Measurements from ENCODE around the gene SLC35B1.

Gene SLC35B1

DNA sequence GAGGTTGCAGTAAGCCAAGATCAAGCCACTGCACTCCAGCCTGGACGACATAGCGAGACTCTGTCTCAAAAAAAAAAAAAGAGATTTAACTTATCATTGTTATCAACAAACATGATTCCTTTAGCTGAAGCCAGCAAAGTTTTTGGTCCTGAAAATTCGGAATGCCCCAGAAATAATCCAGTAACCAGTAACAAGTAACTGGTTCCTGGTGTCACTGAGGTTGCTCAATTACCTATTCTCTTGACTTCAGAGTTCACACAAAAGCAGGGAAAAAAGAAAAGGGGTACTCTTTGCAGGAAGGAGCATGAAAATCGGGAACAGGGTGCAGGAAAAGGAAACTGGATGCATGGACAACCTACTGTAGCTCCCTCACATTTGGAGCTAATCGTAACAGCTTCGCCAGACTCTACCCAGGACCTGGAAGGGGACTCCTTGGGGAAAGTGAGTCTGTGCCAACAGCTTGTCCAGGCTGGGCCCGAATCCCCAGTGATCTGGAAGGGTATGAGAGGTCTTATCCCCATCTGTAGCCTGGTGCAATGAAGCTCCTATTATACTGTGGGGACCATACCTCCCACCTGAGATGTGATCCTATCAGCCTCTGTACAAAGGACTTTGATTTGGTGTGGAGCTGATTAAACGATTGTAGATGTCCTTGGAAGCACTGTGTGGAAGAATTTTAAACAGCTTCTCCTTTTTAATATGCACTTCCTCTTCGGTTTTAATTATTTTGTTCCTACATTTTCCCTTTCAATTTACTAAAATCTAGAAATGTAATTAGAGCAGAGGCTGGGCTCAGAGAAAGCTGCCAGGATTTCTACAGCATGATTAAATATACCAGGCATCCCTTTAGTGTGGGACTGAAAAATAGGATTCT is 26.4 kb downstream of the SLC35B1 start:
- H3K36me3 ChIP-seq (ENCODE audit: control insufficient read depth, insufficient read depth, low read length), result no peaks in the 10 kb centered on the region
- no peaks in the 10 kb centered on the region for H3K27me3 ChIP-seq (ENCODE audit: control insufficient read depth, insufficient read depth, low read length)
- peak overlapping the region; percentile 59 for H2AFZ ChIP-seq
- H3K4me3 ChIP-seq (ENCODE audit: low read depth, low read length), result no peak overlapping the region
- H3K4me1 ChIP-seq, result peaks cover 5% of the 10 kb centered on the region
- H3K27ac ChIP-seq, result no peak overlapping the region
- H3K4me2 ChIP-seq (ENCODE audit: low read length), result no peak overlapping the region
- TF ChIP-seq, protein P1, sequence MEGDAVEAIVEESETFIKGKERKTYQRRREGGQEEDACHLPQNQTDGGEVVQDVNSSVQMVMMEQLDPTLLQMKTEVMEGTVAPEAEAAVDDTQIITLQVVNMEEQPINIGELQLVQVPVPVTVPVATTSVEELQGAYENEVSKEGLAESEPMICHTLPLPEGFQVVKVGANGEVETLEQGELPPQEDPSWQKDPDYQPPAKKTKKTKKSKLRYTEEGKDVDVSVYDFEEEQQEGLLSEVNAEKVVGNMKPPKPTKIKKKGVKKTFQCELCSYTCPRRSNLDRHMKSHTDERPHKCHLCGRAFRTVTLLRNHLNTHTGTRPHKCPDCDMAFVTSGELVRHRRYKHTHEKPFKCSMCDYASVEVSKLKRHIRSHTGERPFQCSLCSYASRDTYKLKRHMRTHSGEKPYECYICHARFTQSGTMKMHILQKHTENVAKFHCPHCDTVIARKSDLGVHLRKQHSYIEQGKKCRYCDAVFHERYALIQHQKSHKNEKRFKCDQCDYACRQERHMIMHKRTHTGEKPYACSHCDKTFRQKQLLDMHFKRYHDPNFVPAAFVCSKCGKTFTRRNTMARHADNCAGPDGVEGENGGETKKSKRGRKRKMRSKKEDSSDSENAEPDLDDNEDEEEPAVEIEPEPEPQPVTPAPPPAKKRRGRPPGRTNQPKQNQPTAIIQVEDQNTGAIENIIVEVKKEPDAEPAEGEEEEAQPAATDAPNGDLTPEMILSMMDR (IDR thresholded peaks at IDR 0.05), result no peak
- peaks cover 3% of the 10 kb centered on the region for H3K79me2 ChIP-seq
- no peaks in the 10 kb centered on the region for H3K9me3 ChIP-seq (ENCODE audit: control insufficient read depth, low read length)
- no peak overlapping the region for H3K9ac ChIP-seq

GRCh38 chr17:49680314-49680713 is 27.4 kb downstream of the SLC35B1 start:
- Histone ChIP-seq H3K4me1 (peaks cover 5% of the 10 kb centered on the region), H3K9ac (no peak overlapping the region), H3K4me2 (ENCODE audit: low read length) (no peak overlapping the region), H3K9me3 (ENCODE audit: control insufficient read depth, low read length) (no peaks in the 10 kb centered on the region), H3K4me3 (ENCODE audit: low read depth, low read length) (no peak overlapping the region), H3K27ac (no peak overlapping the region), H3K27me3 (ENCODE audit: control insufficient read depth, insufficient read depth, low read length) (no peaks in the 10 kb centered on the region), H3K79me2 (peaks cover 14% of the 10 kb centered on the region), H3K36me3 (ENCODE audit: control insufficient read depth, insufficient read depth, low read length) (no peaks in the 10 kb centered on the region), H2AFZ (no peak overlapping the region)
- TF ChIP-seq, protein P1 (IDR thresholded peaks at IDR 0.05), result no peak

- TF ChIP-seq, protein P1 (IDR thresholded peaks at IDR 0.05), result no peak
- H3K4me2 ChIP-seq (ENCODE audit: low read length), result peak within 1 kb of the TSS; percentile 86
- no peaks in the 10 kb centered on the region for H3K27me3 ChIP-seq (ENCODE audit: control insufficient read depth, insufficient read depth, low read length)
- H3K79me2 ChIP-seq, result peaks cover 28% of the 10 kb centered on the region
- peak within 1 kb of the TSS; percentile 94 for H3K27ac ChIP-seq
- no peaks in the 10 kb centered on the region for H3K36me3 ChIP-seq (ENCODE audit: control insufficient read depth, insufficient read depth, low read length)
- no peaks in the 10 kb centered on the region for H3K9me3 ChIP-seq (ENCODE audit: control insufficient read depth, low read length)
- peaks cover 10% of the 10 kb centered on the region for H3K4me1 ChIP-seq
- H3K9ac ChIP-seq, result peak within 1 kb of the TSS; percentile 30
- H3K4me3 ChIP-seq (ENCODE audit: low read depth, low read length), result peak within 1 kb of the TSS; percentile 91
- peak within 1 kb of the TSS; percentile 93 for H2AFZ ChIP-seq
Observed at GRCh38 chr17:49677933-49678847, 29.6 kb downstream of the SLC35B1 start, which contains the start of gene SPOP. Gene SPOP (minus strand): TSS chr17:49678097. CDS start chr17:49622810, 55,287 bp downstream.

DNA sequence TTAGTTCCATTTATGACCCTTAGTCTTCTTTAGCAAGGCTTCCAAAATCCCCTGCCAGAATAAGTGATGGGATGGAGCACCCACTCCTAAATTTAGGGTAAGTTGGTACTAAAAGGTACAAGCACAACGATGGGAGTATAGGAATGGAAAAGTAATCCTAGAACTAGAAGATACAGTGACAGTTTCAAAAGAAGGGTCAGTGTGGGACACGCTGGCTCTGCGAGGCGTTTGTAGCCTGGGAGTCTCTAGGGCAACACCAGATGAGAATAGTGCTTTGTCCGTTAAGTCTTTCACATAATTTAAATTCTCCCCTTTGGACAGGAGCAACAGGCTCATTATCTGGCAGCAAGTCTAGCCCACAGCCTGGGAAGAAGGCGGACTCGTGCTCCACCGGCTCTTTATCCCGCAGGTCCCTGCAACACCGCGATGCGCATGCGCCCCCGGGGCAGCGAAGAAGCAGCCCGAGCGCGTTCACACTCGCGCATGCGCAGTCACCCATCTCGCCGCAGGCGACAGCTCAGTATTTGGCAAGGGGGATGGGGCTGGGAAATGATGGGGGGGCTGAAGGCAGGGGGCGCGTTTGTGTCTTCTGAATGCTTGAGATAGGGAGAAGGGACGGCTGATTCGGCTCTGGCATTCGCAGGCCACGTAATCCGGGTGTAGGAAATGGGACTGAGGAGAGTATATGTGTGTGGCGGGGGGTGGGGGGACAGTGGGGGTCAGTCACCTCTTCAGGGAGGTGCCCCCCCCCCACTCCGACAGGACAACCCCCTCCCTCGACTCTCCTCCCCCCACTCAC is 30.4 kb downstream of the SLC35B1 start:
- Histone ChIP-seq H3K9ac (peak overlapping the region; percentile 30), H3K36me3 (ENCODE audit: control insufficient read depth, insufficient read depth, low read length) (no peaks in the 10 kb centered on the region), H3K4me3 (ENCODE audit: low read depth, low read length) (peak overlapping the region; percentile 91), H3K9me3 (ENCODE audit: control insufficient read depth, low read length) (no peaks in the 10 kb centered on the region), H3K4me2 (ENCODE audit: low read length) (peak overlapping the region; percentile 86), H3K4me1 (peaks cover 13% of the 10 kb centered on the region), H3K27ac (peak overlapping the region; percentile 94), H3K79me2 (peaks cover 33% of the 10 kb centered on the region), H2AFZ (peak overlapping the region; percentile 93), H3K27me3 (ENCODE audit: control insufficient read depth, insufficient read depth, low read length) (no peaks in the 10 kb centered on the region)
- TF ChIP-seq, protein P1 (IDR thresholded peaks at IDR 0.05), result no peak

Measured in parathyroid adenoma (tissue), 2 donors.